HEK293 (cell line): Measurements from ENCODE around the gene CCDC73.
"Not testable (repeated sequence)": the region's sequence is repeated elsewhere in the genome, so short reads cannot be mapped to it uniquely, and the experiment has no call there.

Experiments
- CTCF ChIA-PET: fragments of 350-600 bp; formaldehyde crosslinking; extraction: SDS; loops from one replicate; lab custom pipeline; 2021; ENCODE audit warnings: antibody characterized with exemption; lab: Yijun Ruan, JAX
- POLR2A ChIA-PET: fragments of 300-600 bp; formaldehyde crosslinking; extraction: SDS; loops from one replicate; lab custom pipeline; 2020; ENCODE audit warnings: antibody characterized with exemption, inconsistent platforms; lab: Yijun Ruan, JAX
- H3K27ac ChIP-seq: fragments of 200-500 bp; sonication (Bioruptor generic); 2 replicates; pipeline ENCODE4 v1.5.1; 2014; ENCODE audit warnings: low read depth, low read length, control low read depth, inconsistent platforms; ENCODE audit errors: extremely low read depth
- H3K36me3 ChIP-seq, 2 experiments: fragments of 200-500 bp in 1 of 2; sonication (Bioruptor generic) in 1 of 2; 1 replicate in 1 of 2; 2 replicates in 1 of 2; pipeline ENCODE4 v1.5.1; 2014 to 2017; ENCODE audit warnings: inconsistent platforms in 2 of 2, low read length in 2 of 2; ENCODE audit not compliant: control insufficient read depth in 2 of 2, insufficient read depth in 1 of 2
- H3K4me1 ChIP-seq: fragments of 200-500 bp; sonication (Bioruptor generic); 2 replicates; pipeline ENCODE4 v1.5.1; 2014; ENCODE audit warnings: mild to moderate bottlenecking, low read length, inconsistent platforms; ENCODE audit not compliant: control insufficient read depth, insufficient read depth
- H3K4me3 ChIP-seq: 2 replicates; pipeline ENCODE4 v1.5.1; 2011; ENCODE audit warnings: low read depth, mild to moderate bottlenecking, control low read depth, low read length, moderate library complexity
- H3K9me3 ChIP-seq: fragments of 200-500 bp; sonication (Bioruptor generic); 2 replicates; pipeline ENCODE4 v1.5.1; 2014; ENCODE audit warnings: low read depth, low read length, inconsistent platforms; ENCODE audit not compliant: control insufficient read depth, insufficient read depth
- BCL6B ChIP-seq: fragments of 450-650 bp; formaldehyde crosslinking; IDR thresholded peaks from 2 replicates; pipeline ENCODE4 v1.5.1; 2017; ENCODE audit warnings: missing biosample characterization, missing genetic modification characterization
- RBAK ChIP-seq: fragments of 450-650 bp; formaldehyde crosslinking; IDR thresholded peaks from 2 replicates; pipeline ENCODE4 v1.5.1; 2016; ENCODE audit warnings: missing biosample characterization, missing genetic modification characterization
- TRIM28 ChIP-seq: IDR thresholded peaks from 2 replicates; pipeline ENCODE4 v1.6.1; 2011; ENCODE audit warnings: low read length, control low read depth, borderline replicate concordance
- ZBTB48 ChIP-seq: fragments of 450-650 bp; formaldehyde crosslinking; IDR thresholded peaks from 2 replicates; pipeline ENCODE4 v1.5.1; 2016; ENCODE audit warnings: missing biosample characterization, missing genetic modification characterization
- ZBTB7A ChIP-seq: fragments of 450-650 bp; formaldehyde crosslinking; IDR thresholded peaks from 2 replicates; pipeline ENCODE4 v1.5.1; 2016; ENCODE audit warnings: low read depth, missing biosample characterization, missing genetic modification characterization
- ZNF10 ChIP-seq: fragments of 450-650 bp; formaldehyde crosslinking; IDR thresholded peaks from 2 replicates; pipeline ENCODE4 v1.5.1; 2017; ENCODE audit warnings: missing biosample characterization, missing genetic modification characterization
- ZNF175 ChIP-seq: fragments of 450-650 bp; formaldehyde crosslinking; IDR thresholded peaks from 2 replicates; pipeline ENCODE4 v1.5.1; 2016; ENCODE audit warnings: missing biosample characterization, missing genetic modification characterization
- ZNF18 ChIP-seq: fragments of 450-650 bp; formaldehyde crosslinking; IDR thresholded peaks from 2 replicates; pipeline ENCODE4 v1.5.1; 2016; ENCODE audit warnings: missing biosample characterization, missing genetic modification characterization
- ZNF311 ChIP-seq: fragments of 450-650 bp; formaldehyde crosslinking; IDR thresholded peaks from 2 replicates; pipeline ENCODE4 v1.5.1; 2017; ENCODE audit warnings: missing biosample characterization, missing genetic modification characterization, borderline replicate concordance
- ZNF48 ChIP-seq: fragments of 450-650 bp; formaldehyde crosslinking; IDR thresholded peaks from 2 replicates; pipeline ENCODE4 v1.5.1; 2016; ENCODE audit warnings: missing biosample characterization, missing genetic modification characterization
- ZNF624 ChIP-seq: fragments of 450-650 bp; formaldehyde crosslinking; IDR thresholded peaks from 2 replicates; pipeline ENCODE4 v1.5.1; 2017; ENCODE audit warnings: missing biosample characterization, missing genetic modification characterization
- ZSCAN18 ChIP-seq: fragments of 450-650 bp; formaldehyde crosslinking; IDR thresholded peaks from 2 replicates; pipeline ENCODE4 v1.5.1; 2016; ENCODE audit warnings: missing biosample characterization, missing genetic modification characterization
- TF ChIP-seq, protein P1 (sequence below): fragments of 450-650 bp; formaldehyde crosslinking; IDR thresholded peaks from 2 replicates; pipeline ENCODE4 v1.5.1; 2016; ENCODE audit warnings: missing biosample characterization, missing genetic modification characterization, borderline replicate concordance
- TF ChIP-seq, protein P2 (sequence below): IDR thresholded peaks from 2 replicates; pipeline ENCODE4 v1.6.1; 2011; ENCODE audit warnings: mild to moderate bottlenecking, low read depth, low read length, borderline replicate concordance

CCDC73 gene

GRCh38 chr11:32758291-32758690, 36.2 kb downstream of the CCDC73 start:
- H3K4me3 ChIP-seq = no peak overlapping the region
- no peak overlapping the region for H3K27ac ChIP-seq
- CTCF ChIA-PET = interaction anchor here (0.6 kb wide), 1 partner anchor 751 kb away, joined by 3 read pairs; no protein-coding TSS in a partner anchor
- H3K36me3 ChIP-seq = no peaks in the 10 kb centered on the region
- TF ChIP-seq ZNF624 (tag by site-specific recombination) = no peak
- TF ChIP-seq ZNF10 (tag by site-specific recombination) = no peak
- TF ChIP-seq ZSCAN18 = no peak
- TF ChIP-seq TRIM28 = no peak
- TF ChIP-seq, protein P1, sequence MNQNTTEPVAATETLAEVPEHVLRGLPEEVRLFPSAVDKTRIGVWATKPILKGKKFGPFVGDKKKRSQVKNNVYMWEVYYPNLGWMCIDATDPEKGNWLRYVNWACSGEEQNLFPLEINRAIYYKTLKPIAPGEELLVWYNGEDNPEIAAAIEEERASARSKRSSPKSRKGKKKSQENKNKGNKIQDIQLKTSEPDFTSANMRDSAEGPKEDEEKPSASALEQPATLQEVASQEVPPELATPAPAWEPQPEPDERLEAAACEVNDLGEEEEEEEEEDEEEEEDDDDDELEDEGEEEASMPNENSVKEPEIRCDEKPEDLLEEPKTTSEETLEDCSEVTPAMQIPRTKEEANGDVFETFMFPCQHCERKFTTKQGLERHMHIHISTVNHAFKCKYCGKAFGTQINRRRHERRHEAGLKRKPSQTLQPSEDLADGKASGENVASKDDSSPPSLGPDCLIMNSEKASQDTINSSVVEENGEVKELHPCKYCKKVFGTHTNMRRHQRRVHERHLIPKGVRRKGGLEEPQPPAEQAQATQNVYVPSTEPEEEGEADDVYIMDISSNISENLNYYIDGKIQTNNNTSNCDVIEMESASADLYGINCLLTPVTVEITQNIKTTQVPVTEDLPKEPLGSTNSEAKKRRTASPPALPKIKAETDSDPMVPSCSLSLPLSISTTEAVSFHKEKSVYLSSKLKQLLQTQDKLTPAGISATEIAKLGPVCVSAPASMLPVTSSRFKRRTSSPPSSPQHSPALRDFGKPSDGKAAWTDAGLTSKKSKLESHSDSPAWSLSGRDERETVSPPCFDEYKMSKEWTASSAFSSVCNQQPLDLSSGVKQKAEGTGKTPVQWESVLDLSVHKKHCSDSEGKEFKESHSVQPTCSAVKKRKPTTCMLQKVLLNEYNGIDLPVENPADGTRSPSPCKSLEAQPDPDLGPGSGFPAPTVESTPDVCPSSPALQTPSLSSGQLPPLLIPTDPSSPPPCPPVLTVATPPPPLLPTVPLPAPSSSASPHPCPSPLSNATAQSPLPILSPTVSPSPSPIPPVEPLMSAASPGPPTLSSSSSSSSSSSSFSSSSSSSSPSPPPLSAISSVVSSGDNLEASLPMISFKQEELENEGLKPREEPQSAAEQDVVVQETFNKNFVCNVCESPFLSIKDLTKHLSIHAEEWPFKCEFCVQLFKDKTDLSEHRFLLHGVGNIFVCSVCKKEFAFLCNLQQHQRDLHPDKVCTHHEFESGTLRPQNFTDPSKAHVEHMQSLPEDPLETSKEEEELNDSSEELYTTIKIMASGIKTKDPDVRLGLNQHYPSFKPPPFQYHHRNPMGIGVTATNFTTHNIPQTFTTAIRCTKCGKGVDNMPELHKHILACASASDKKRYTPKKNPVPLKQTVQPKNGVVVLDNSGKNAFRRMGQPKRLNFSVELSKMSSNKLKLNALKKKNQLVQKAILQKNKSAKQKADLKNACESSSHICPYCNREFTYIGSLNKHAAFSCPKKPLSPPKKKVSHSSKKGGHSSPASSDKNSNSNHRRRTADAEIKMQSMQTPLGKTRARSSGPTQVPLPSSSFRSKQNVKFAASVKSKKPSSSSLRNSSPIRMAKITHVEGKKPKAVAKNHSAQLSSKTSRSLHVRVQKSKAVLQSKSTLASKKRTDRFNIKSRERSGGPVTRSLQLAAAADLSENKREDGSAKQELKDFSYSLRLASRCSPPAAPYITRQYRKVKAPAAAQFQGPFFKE (tag by site-specific recombination) = no peak
- H3K4me1 ChIP-seq = no peaks in the 10 kb centered on the region
- POLR2A ChIA-PET = no interaction called here
- H3K9me3 ChIP-seq = no peaks in the 10 kb centered on the region

DNA sequence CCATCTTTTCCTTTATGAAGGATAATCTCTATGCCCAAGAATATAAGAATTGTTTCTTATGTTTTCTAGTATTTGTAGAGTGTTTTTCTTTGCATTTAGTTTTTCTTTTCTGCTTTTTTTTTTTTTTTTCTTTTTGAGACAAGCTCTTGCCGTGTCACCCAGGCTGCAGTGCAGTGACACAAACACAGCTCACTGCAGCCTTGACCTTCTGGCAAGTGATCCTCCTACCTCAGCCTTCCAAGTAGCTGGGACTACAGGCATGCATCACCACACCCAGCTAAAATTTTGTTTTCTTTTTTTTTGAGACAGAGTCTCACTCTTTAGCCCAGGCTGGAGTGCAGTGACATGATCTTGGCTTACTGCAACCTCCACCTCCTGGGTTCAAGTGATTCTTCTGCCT, 41.3 kb downstream of the CCDC73 start:
- not testable (repeated sequence) for H3K36me3 ChIP-seq, H3K27ac ChIP-seq, H3K9me3 ChIP-seq, H3K4me1 ChIP-seq, H3K4me3 ChIP-seq
- ChIA-PET CTCF (interaction anchor here (0.6 to 2.3 kb wide), 5 partner anchors 40 to 1055 kb away, joined by 3 to 14 read pairs (median 4); no protein-coding TSS in a partner anchor), POLR2A (interaction anchor here (0.6 kb wide), 1 partner anchor 140 kb away, joined by 3 read pairs; no protein-coding TSS in a partner anchor)

GRCh38 chr11:32752001-32752400, 42.5 kb downstream of the CCDC73 start:
- no peaks in the 10 kb centered on the region for H3K9me3 ChIP-seq
- no peaks in the 10 kb centered on the region for H3K4me1 ChIP-seq
- ChIA-PET POLR2A (no interaction called here), CTCF (interaction anchor here (0.6 to 2.3 kb wide), 4 partner anchors 41 to 455 kb away, joined by 3 to 14 read pairs (median 6); no protein-coding TSS in a partner anchor)
- no peaks in the 10 kb centered on the region for H3K36me3 ChIP-seq
- TF ChIP-seq ZNF48 (no peak), ZNF311 (no peak), ZNF18 (tag by site-specific recombination) (no peak), RBAK (tag by site-specific recombination) (no peak), ZBTB7A (tag by site-specific recombination) (no peak), ZBTB48 (tag by site-specific recombination) (no peak), BCL6B (tag by site-specific recombination) (no peak), ZNF175 (tag by site-specific recombination) (no peak), ZSCAN18 (no peak)
- TF ChIP-seq, protein P2, sequence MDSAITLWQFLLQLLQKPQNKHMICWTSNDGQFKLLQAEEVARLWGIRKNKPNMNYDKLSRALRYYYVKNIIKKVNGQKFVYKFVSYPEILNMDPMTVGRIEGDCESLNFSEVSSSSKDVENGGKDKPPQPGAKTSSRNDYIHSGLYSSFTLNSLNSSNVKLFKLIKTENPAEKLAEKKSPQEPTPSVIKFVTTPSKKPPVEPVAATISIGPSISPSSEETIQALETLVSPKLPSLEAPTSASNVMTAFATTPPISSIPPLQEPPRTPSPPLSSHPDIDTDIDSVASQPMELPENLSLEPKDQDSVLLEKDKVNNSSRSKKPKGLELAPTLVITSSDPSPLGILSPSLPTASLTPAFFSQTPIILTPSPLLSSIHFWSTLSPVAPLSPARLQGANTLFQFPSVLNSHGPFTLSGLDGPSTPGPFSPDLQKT = no peak
- H3K4me3 ChIP-seq = no peak overlapping the region
- no peak overlapping the region for H3K27ac ChIP-seq
